GM21423 (cell line): ENCODE measurements around the gene MAPK8IP1.

Experiments
- ATAC-seq: cut with Tn5 transposase; IDR thresholded peaks from one replicate; pipeline ENCODE4 v1.9.1; 2021; ENCODE audit warnings: mild to moderate bottlenecking, moderate library complexity; ENCODE audit not compliant: unreplicated experiment

The MAPK8IP1 gene

DNA sequence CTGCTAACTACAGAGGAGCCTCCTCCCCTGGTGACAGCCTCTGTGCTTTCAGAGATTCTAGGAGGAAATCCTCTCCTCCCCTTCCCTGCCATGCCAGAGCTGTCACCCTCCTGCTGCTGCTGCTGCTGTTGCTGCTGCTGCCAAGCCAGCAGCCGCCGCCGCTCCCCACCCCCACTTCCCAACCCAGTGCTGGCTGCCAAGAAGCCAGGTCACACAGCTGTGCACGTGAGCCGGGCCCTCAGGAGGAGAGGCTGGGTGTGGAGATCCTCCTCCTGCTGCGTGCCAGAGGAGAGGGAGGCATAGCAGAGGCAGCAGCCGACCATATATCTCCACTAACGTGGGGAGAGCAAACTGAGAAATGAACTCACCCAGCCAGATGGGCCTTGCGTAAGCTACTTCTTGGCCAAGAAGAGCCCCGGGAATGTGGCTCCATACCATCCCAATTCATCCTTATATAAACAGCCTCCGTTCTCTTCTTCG, 25.8 kb upstream of the MAPK8IP1 start:
- ATAC-seq: no peak

DNA sequence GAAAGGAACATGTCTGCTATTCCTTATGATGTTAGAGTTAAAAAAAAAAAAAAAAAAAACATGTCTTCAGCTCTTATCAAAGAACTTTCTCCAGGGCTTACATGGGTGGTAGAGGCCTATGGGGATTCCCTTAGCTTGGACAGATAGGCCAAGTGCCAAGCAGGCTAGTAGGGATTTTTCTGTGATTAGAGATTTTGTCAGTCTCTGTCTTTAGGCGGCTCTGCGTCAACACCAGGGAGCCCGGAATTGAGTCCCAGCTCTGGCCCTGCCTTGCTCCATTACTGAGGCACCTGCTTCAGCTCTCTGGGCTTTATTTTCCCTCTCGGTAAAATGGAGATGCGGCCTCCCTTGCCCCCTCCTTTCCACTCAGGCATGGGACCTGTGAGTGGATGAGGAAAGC, 25.1 kb upstream of the MAPK8IP1 start:
- no peak for ATAC-seq

DNA sequence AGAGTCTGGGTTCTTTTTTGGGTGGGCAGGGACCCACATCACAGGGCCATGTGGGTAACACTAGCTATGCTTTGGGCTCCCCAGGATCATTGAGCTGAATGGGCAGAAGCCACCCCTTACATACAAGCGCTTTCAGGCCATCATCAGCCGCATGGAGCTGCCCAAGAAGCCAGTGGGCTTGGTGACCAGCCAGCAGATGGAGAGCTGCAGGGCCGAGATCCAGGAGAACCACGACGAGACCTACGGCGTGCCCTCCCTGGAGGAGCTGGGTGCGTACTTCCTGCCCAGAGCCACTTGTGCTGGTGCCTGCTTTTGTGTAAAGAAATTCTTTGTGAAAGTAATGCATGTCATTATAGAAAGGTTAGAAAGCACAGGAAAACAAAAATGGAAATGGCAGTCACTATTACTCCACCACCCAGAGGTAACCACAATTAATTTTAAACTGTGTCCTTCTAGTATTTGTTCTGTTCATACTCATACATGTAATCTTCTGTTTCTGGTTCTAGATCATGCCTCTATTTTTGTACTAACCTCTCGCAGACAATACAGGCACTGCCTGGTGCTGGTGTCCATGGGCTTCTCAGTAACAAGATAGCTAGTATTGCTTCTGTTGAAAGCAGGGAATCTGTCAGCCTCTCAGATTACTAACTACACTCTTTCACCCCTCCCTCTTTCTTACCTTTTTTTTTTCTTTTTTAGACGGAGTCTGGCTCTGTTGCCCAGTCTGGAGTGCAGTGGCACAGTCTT, 24.5 kb upstream of the MAPK8IP1 start:
- no peak for ATAC-seq

DNA sequence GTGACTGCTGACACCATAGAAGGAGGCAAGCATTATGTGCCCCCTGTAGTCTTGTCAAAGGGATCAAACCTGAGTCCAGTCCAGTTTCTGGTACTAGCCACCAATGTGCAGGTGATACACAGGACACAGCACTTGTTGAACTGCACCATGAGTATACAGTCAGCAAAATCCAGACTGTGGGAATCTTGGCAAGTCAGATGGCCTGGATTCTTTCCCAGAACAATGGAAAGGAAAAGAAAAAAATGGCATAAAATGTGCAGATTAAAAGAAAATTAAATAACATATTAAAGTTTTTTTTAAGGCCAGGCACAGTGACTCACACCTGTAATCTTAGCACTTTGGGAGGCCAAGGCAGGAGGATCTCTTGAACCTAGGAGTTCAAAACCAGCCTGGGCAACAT, 21.4 kb upstream of the MAPK8IP1 start:
- ATAC-seq: no peak

DNA sequence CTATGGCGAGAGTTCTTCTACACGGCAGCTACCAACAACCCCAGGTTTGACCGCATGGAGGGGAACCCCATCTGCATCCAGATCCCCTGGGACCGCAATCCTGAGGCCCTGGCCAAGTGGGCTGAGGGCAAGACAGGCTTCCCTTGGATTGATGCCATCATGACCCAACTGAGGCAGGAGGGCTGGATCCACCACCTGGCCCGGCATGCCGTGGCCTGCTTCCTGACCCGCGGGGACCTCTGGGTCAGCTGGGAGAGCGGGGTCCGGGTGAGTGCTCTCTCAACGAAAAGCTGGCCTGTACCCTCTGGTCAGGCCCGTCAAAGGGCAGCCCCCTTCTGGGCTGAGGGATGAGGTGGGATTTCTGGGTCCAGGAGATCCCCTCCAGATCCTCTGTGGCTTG, 15.9 kb upstream of the MAPK8IP1 start:
- no peak for ATAC-seq

- ATAC-seq: no peak
These were observed 14.7 kb upstream of the MAPK8IP1 start for GRCh38 chr11:45870706-45871105.

- no peak for ATAC-seq
These were observed 13.8 kb upstream of the MAPK8IP1 start for GRCh38 chr11:45871638-45872037.

- ATAC-seq: no peak
These were observed 12.6 kb upstream of the MAPK8IP1 start for GRCh38 chr11:45872651-45873356.

GRCh38 chr11:45876401-45876800, 9.1 kb upstream of the MAPK8IP1 start:
- no peak for ATAC-seq

DNA sequence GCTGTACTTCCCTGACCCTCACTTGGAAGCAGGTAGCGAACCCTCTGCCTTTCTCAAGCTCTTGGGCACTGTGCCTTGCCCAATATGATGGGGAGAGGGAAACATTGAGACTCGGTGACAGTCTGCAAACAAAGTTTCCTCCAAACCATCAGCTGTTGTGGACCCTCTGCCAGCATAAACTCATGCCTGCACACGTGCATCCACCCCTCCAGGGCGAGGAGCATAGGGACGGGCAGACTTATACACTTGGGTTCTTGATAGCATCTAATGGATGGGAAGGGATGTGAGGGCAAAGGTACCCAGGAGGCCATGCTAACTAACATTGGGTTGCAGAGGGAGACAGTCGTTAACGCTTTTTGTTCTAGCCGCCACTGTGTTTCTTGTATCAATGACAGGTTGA, 8.2 kb upstream of the MAPK8IP1 start:
- ATAC-seq: no peak

DNA sequence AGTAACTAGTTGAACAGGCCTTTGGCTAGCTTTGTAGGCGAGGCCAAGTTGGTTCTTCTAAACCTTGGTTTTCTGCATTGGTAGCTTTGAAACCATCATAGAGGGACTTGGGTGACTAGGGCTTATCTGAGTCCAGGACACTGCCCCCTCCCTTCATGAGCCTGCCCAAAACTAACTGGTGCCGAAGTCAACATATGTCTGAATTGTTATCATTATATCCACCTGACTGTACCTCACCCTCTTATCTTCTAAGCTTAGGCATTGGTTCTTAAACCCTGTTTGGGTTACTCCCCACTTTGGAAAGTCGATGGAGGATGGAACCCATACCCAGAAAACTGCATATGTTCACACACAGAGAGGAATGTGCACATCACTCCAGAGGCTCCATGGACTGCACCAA, 7.6 kb upstream of the MAPK8IP1 start:
- ATAC-seq: no peak

DNA sequence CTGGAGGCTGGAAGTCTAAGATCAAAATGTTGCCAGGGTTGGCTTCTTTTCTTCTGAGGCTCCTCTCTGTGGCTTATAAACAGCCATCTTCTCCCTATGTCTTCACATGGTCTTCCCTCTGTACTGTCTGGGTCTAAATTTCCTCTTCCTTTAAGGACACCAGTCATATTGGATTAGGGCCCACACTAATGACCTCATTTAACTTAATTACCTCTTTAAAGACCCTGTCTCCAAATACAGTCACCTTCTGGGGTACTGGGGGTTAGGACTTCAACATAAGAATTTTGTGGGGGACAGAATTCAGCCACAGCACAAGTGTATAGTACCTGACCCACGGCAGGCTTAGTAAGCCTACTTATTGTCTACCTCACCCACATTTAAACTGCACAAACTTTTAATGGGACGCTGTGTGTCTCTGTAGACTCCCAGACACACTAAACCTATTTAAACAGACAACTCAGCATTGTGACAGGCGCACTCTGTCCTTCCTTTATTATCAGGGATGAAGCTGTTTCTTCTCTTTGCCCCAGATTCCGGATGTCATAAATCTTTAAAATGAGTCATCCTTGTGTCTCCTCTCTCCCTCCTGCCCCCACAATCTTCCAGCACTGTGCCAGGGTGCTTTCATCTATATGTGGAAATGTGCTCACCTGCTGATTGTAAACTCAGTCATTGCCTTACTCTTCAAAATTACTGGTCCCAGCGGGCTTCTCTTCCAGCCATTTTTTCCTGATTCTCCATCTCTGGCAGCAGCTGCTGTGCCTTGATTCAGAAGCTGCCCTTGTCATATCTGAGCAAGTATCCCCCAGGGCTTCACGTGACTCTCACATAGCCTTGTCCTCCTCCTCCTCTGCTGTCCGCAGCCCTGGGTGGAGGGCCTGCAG, 5.4 kb upstream of the MAPK8IP1 start:
- no peak for ATAC-seq

DNA sequence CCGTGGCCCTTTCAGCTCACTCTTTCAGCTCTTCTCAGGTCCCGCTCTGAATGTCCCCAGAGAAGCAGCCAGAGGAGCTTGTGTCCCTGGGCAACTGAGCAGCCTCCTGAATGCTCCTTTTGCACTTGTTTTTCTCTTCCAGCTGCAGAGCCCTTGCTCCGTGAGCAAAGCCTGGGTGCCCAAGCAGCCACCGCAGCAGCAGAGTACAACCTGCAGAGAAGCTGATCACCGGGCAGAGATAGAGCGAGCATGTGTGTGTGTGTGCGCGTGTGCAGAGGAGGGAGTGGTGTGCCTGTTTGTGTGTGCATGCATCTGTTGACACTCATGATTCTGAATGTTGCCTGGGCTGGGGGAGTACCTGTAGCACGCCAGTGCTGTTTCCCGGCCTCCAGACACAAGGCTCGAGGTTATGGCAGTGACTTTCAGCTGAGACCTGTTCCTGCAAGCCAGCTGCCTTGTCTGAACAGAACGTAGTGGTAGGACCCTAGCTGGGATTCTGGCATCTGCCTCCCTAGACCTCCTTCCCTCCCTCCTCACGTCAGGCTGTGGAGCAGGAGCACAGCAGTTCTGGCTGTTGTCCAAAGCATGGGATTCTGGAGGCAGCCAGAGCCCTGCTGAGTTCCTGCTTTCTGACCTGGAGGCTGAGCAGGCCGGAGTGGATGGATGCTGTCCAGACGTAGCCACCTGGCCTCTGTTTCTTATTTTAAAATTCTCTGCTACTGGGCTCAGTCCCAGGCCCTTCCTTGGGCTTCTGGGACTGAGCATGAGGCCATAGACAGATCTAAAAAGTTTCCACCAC, 4.5 kb upstream of the MAPK8IP1 start:
- no peak for ATAC-seq

DNA sequence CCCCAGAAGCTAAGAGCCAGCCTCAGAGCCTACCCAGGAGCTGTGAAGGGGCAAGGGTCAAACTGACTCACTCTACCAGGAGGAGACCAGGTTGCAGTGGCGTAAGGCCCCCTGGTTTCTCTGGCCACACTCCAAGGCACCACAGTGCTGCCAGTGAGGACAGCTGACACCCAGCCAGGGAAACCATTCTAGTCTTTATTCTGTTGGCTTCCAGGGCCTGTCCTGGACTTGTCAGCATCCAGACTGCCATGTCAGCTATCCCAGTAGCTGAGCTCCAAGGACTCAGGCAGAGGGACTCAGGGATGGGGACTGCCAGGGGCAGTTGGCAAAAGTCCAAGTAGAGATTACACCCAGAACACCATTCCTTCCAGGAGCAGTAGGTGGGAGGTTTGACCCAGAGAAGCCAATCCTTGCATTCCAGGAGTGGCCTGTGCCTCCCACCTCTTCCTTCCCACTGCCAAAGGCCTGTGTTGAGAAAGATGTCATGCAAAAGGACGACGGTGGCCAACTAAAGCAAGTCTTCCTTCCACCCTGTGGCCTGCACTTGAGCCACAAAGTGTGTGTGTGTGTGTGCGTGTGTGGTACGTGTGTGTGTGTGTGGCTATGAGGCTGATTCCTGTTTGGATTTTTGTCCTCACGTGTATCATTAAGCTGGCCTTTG, 3.6 kb upstream of the MAPK8IP1 start:
- no peak for ATAC-seq

GRCh38 chr11:45884596-45885185, 760 bp upstream of the MAPK8IP1 start:
- no peak for ATAC-seq

- no peak for ATAC-seq
These were observed 670 bp downstream of the MAPK8IP1 start for GRCh38 chr11:45885921-45886721.

GRCh38 chr11:45886816-45887520, 1.5 kb downstream of the MAPK8IP1 start:
- no peak for ATAC-seq

DNA sequence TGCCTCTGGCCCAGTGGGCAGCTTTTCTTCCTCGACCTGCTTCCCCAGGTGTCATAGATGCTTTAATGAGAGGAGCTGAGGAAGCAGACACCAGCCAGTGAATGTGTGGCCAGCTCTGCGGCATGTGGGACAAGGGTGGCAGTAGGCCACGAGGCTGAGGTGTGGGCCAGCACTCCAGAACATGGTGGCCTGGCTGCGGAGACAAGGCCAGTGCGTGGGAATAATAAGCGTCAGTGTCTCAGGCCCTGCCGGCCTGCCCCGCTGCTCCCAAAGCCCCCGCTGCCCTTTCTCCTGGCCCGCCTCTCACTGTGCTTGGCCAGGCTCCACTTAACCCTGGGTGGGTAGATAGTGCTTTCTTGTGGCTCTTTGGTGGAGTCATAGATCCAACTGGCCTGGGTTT, 2.1 kb downstream of the MAPK8IP1 start:
- ATAC-seq: no peak
